GM19467 (cell line): ENCODE data around the gene SLC26A2.

Experiments
- ATAC-seq: cut with Tn5 transposase; IDR thresholded peaks from one replicate; pipeline ENCODE4 v1.9.1; 2021; ENCODE audit warnings: mild to moderate bottlenecking, moderate library complexity; ENCODE audit not compliant: unreplicated experiment

SLC26A2 gene

DNA sequence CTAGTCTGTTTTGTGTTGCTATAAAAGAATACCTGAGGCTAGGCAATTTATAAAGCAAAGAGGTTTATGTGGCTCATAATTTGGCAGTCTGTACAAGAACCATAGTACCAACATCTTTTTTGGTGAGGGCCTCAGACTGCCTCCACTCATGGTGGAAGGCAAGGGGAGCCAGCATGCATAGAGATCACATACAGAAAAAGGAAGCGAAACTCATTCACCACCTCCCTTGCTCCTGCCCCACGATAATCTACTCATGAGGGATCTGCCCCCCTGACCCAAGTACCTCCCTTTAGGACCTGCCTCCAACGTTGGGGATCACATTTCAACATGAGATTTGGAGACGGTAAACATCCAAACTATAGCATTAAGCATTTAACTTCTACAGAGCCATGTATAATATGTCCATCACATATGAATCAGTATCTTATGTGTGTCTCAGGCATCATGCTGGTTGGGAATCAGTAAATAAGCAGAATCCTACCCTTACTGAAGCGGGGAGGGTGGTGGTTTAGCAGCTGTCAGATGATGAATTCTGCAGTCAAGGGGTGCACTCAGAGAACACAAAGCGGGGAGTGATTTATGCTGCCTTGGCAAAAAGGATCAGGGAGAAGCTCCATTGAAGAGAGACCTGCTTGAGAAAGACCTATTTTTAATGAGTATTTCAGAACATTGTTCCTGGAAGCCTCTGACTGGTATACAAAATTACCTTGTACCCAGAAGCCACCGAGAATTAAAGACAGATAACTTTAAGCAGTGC is 74.8 kb downstream of the SLC26A2 start:
- peak; percentile 88 for ATAC-seq

GRCh38 chr5:150036513-150036912 is 76.0 kb downstream of the SLC26A2 start:
- ATAC-seq = no peak
